ENCODE measurements around the gene ADRA2C.

The ADRA2C gene

DNA sequence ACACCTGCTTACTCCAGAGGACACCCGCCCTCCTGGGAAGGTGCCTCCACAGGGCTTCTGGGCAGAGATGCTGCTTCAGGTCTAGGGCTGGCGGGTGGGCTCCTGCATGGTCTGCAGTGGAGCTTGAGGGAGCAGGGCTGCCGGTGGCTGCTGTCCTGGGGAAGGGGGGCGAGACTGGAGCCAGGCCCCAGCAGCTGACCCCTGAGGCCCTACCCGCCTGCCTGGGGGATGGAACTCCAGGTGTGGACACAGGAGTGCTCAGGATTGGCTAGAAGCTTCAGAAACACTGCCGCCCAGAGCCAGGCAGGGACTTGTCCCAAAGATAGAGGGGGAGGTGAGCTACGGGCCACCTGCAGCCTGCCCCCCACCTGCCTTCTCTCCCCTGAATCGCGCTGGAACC lies 33.0 kb upstream of the ADRA2C start:
- DNase-seq (ENCODE audit: low spot score), result no peak

DNA sequence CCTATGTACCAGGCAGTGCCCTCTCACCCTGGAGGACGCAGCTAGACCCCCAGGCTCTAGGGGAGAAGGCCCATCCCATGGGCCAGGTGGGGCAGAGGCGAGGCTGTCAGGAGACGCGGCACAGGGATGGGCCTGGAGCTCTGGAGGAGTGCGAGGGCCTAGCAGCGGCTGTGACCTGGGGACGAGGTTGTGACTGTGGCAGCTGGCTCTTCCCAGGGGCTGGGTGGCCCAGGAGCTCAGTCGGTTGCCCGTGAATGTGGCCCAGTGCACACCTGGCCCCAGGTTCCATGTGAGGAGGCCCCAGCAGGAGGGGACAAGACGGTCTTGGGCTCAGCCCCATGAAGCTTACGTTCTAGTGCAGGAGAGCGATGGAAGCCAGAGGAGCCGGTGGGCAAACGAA lies 31.0 kb upstream of the ADRA2C start:
- no peak for DNase-seq (ENCODE audit: low spot score)

DNA sequence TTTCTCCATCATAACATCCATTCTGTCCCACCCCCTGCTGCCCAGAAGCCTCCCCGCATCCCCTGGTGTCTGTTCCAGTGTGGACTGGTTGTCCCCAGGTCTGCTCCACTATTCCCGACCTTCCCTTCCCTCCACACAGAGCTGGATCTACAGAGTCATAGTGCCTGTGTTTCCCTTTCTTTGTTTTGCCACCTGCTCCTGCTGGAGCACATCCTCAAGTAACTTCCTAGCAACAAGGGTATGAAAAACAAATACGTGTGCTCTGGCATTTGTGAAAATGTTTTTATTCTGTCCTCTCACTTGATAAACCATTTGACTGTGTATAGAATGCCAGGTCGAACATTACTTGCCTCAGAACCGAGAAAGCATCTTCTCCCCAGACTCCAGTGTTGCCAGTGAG lies 29.9 kb upstream of the ADRA2C start:
- DNase-seq (ENCODE audit: low spot score), result no peak

GRCh38 chr4:3736806-3737205 lies 29.4 kb upstream of the ADRA2C start:
- DNase-seq (ENCODE audit: low spot score), result no peak

- no peak for DNase-seq (ENCODE audit: low spot score)
These were observed 26.6 kb upstream of the ADRA2C start for GRCh38 chr4:3739577-3739976.

DNA sequence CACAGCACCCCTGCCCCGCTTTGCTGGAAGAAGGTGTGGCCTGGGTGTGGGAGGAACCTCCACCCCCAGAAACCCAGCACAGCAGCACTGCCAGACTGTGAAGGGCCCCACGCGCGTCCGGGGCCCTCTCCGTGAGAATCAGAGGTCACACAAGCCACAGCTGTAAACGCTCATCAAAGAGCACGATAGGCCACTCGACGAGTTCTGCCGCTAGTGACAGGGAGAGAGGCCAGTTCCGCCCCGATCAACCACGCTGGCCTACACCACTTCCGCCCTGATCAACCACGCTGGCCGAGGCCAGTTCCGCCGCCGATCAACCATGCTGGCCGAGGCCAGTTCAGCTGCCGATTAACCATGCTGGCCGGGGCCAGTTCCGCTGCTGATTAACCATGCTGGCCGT lies 25.9 kb upstream of the ADRA2C start:
- no peak for DNase-seq (ENCODE audit: low spot score)

GRCh38 chr4:3741217-3742011 lies 24.8 kb upstream of the ADRA2C start:
- DNase-seq (ENCODE audit: low spot score), result no peak

DNA sequence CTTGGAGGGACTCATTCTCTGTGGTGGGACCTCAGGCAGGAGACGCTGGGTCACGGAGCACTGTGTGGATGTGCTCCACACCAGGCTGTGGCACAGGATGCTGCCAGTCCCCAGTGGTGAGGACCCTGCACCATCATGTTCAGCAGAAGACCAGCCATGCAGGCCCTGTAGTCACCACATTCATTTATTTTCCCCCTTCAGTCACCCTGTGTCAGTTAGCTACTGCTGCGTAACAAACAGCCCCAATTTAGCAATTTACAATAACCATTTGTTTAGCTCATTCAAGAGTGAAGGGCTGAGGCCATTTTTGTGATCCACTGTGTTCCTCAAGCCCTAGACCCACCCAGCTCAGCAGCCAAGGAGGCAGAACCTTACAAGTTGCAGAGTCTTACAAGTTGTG lies 23.6 kb upstream of the ADRA2C start:
- DNase-seq (ENCODE audit: low spot score), result no peak

GRCh38 chr4:3744232-3744631 lies 22.0 kb upstream of the ADRA2C start:
- no peak for DNase-seq (ENCODE audit: low spot score)

GRCh38 chr4:3744901-3745300 lies 21.3 kb upstream of the ADRA2C start:
- DNase-seq (ENCODE audit: low spot score), result no peak

DNA sequence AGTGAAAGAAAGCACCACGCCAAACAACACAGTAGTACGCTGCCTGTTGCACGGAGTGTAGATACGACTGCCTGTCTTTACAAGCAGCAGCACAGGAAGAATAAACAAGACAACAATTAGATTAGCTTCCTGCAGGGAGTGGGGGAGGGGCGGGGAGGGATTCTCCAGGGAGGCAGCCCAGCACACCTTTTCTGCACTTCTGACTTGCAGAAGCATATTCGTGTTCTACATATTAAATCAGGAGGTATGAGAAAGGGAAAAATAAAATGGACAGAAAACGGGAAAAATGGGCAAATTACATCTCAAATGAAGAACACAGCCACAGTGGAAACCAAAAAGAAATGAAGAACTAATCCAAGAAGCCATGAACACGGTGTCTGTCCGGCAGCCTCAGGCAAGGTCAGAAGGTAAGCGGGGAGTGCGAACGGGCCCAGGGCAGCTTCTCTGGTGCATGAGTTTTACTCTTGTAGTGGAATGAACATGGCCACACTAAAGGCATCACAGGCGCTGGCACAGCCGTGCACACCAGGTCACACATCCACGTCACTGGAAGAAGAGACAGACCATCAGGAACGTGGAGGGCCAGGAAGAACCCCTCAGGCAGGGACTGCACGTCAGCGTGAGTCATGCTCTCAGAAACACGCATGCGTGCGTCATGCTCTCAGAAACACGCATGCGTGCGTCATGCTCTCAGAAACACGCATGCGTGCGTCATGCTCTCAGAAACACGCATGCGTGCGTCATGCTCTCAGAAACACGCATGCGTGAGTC lies 20.1 kb upstream of the ADRA2C start:
- DNase-seq (ENCODE audit: low spot score), result no peak

GRCh38 chr4:3746701-3747580 lies 19.2 kb upstream of the ADRA2C start:
- no peak for DNase-seq (ENCODE audit: low spot score)

GRCh38 chr4:3747581-3747904 lies 18.6 kb upstream of the ADRA2C start:
- no peak for DNase-seq (ENCODE audit: low spot score)

DNA sequence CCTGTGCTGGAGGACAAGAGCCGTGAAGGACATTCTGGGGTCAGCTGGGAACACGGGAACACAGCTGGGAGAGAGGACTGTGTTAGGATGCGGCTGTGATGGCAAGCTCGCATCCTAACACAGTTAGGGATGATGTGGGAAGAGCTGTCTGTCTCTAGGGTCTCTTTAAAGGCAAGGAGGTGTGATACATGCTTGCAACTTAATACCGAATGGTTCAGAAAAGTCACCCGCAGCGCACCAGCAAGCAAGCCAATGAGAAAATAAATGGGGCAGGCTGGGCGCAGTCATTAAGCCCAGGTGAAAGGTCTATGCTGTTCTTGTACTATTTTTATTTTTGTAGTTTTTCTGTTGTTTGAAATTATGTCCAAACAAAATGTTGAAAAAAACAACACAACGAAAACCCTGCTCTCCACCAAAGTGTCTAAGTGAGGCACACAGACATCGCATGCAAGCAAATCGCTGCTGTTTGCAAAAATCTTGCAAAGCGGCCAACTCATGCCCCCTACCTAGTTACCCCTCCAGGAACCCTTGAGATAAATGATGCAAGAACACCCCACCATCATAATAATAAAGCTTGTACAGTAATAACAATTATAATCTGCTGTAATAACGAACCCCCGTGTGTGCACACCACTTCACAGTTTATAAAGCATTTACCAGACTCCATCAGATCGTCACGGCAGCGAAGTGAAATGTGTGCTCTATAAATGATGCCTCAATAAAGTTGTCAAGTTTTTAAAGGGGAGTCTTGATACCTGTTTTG lies 17.9 kb upstream of the ADRA2C start:
- no peak for DNase-seq (ENCODE audit: low spot score)

GRCh38 chr4:3749081-3749480 lies 17.1 kb upstream of the ADRA2C start:
- DNase-seq (ENCODE audit: low spot score), result no peak

GRCh38 chr4:3750334-3750733 lies 15.9 kb upstream of the ADRA2C start:
- no peak for DNase-seq (ENCODE audit: low spot score)

- no peak for DNase-seq (ENCODE audit: low spot score)
These were observed 14.2 kb upstream of the ADRA2C start for GRCh38 chr4:3752022-3752421.

GRCh38 chr4:3753726-3754412 lies 12.3 kb upstream of the ADRA2C start:
- no peak for DNase-seq (ENCODE audit: low spot score)

- no peak for DNase-seq (ENCODE audit: low spot score)
These were observed 9.7 kb upstream of the ADRA2C start for GRCh38 chr4:3756343-3757059.

DNA sequence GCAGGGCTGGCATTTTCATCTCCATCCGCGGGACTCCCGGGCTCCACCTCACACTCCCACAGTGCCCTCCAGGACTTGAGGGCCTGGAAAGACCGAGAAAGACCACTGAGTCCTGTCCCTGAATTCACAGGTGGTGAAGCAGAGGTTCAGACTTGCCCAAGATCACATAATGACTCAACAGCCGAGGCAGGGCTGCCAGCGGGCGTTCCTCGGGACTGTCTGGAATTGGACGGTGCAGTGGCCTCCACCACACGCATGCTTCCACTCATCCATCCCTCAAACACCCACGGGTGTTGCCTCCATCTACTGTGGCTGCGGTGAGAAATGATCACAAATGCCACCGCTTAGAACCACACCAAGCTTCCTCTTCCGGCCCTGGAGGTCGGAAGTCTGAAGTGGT lies 6.9 kb upstream of the ADRA2C start:
- DNase-seq (ENCODE audit: low spot score), result no peak

- DNase-seq (ENCODE audit: low spot score), result no peak
These were observed 5.8 kb upstream of the ADRA2C start for GRCh38 chr4:3760346-3760745.

All from HuH-7.5 (cell line).